GM12891 (cell line): ENCODE results near the gene AFAP1.

Source experiments
- POLR2A ChIP-seq: IDR thresholded peaks from 2 replicates; pipeline ENCODE4 v1.6.1; 2011; ENCODE audit warnings: low read depth, low read length, control low read depth
- POLR2AphosphoS5 ChIP-seq: IDR thresholded peaks from 2 replicates; pipeline ENCODE4 v1.6.1; 2011; ENCODE audit warnings: low read depth, low read length, control low read depth
- POU2F2 ChIP-seq: IDR thresholded peaks from 2 replicates; pipeline ENCODE4 v1.6.1; 2011; ENCODE audit warnings: low read depth, mild to moderate bottlenecking, control low read depth, low read length, moderate library complexity
- SPI1 ChIP-seq: IDR thresholded peaks from 2 replicates; pipeline ENCODE4 v1.6.1; 2011; ENCODE audit warnings: low read depth, low read length, control low read depth
- TAF1 ChIP-seq: IDR thresholded peaks from 2 replicates; pipeline ENCODE4 v1.6.1; 2011; ENCODE audit warnings: low read depth, low read length, control low read depth

- TF ChIP-seq POLR2A: no peak
- TF ChIP-seq TAF1: no peak
- TF ChIP-seq SPI1: no peak
- TF ChIP-seq POLR2AphosphoS5: no peak
- no peak for TF ChIP-seq POU2F2
Measured at GRCh38 chr4:7732263-7732662, 207.4 kb downstream of the AFAP1 start.
